Left renal cortex interstitium (tissue), 4 donors: ENCODE data around the gene MTFR1L. TPM values are rescaled to one million over a fixed set of nuclear protein-coding genes. Genes with fewer than 3 reads are reported as not detected.

Source experiments
- DNase-seq, 4 donors: peaks; one replicate each; pipeline ENCODE4 v3.0.0-alpha.2; 2013; ENCODE audit warnings: low read depth in 4 of 4, low spot score in 2 of 4, missing footprints in 1 of 4
- polyA plus RNA-seq, 4 donors: library from polyadenylated mRNA; unstranded; fragments of 120-200 nt; gene quantifications; one replicate each; pipeline ENCODE4 v1.2.1, GENCODE V29; 2013; ENCODE audit not compliant: insufficient read length in 4 of 4

MTFR1L gene
- polyA plus RNA-seq, 4 donors: 80.8 to 112 (median 101) TPM

DNA sequence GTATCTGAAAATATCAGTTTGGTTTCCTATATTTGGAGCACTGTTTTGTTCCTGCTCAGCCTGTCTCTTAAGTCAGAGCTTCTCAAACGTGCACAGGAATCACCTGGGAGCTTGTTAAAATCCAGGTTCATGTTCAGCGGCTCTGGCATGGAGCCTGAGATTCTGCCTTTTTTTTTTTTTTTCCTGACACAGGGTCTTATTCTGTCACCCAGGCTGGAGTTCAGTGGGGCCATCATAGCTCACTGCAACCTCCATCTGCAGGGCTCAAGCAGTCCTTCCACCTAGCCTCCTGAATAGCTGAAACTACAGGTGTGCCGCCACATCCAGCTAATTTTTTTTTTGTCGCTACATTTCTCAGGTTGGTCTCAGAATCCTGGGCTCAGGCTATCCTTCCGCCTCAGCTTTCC, 32.0 kb upstream of the MTFR1L start:
- no peak for DNase-seq

DNA sequence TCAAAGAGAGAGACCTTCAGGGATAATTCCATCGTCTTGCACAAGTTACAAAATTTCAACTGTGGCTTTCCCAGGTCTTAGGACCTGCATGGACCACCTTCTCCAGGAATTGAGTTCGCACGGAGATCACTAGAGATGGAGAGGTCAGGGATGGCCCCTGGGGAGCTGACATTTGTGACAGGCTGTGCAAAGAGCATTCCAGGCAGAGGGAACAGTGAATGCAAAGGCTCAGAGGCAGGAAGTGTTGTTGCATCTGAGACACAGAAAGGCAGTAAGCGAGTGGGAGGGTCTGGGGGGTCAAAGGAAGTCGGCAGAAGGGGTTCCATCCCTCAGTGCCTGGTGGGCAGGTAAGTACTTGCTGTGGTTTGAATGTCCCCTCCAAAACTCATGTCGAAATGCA, 29.3 kb upstream of the MTFR1L start:
- DNase-seq: no peak

DNA sequence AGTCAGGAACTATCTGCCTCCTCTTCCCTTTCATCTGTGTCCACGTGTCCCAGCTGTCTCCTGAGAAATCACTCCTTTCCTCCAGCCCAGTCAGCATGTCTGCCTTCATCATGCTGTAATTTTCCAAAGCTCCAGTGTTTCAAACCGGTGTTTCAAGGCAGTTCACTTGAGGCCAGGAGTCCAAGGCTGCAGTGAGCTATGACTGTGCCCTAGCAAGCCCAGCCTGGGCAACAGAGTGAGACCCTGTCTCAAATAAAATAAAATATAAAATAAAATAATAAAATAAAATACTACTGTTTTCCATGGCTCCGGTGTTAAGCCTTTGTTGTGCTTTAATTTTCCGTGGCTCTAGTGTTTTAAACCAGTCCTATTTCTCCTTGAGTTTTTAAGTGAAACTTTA, 27.6 kb upstream of the MTFR1L start:
- DNase-seq: no peak

DNA sequence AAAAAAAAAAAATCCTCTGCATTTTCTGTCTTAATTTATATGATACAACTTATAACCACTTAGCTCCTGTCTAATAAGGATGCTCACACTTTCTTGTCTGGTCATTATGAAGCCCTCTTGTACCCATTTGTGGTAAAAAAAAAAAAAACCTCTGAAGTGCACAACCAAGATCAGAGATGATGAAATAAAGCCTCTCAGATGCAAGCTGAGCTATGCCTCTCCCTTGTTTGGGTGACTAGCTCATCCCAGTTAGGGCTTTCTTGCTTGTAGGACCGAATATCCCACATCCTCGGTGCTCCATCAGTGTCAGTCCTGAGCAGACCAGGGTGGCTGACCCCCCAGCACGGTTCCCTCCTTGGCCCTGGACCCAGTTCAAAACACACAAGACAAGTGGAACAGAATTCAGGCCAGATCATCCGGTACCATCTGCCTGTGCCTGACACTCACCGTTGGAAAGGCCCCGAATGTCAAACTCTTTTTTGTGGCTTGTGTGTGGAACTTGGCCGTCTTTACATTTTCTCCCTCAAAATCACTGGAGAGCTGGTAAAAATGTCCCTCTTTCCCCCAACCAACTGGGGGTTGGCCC, 26.1 kb upstream of the MTFR1L start:
- no peak for DNase-seq

DNA sequence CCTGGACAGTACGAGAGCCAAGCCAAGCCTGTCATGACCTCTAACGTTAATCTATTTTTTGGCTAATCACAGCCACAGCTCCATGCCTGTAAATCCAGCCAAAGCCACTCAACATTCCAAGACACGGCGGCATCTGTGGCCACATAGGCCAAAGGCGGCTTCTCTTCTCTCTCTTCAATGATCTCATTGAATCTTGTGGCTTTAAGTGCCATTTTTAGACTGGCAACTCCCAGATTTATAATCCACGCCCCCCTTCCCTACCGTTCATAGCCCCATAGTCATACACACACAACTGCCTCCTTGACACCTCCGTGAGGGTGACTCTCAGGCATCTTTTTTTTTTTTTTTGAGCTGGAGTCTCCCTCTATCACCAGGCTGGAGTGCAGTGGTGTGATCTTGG, 25.4 kb upstream of the MTFR1L start:
- no peak for DNase-seq

DNA sequence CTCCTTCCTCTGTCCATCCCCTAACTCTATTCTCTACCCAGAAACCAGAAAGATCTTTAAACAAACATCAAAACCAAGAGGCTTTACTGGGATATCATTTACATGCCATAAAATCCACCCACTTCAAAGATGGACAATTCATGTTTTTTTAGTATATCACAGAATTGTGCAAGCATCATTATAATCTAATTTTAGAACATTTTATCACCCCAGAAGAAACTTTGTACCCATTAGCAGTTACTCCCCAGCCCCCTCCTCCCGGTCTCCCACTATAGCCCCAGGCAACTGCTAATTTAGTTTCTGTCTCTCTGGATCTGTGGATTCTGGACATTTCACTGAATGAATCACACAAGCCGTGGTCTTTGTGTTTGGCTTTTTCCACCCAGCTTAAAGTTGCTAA, 24.5 kb upstream of the MTFR1L start:
- DNase-seq: no peak

DNA sequence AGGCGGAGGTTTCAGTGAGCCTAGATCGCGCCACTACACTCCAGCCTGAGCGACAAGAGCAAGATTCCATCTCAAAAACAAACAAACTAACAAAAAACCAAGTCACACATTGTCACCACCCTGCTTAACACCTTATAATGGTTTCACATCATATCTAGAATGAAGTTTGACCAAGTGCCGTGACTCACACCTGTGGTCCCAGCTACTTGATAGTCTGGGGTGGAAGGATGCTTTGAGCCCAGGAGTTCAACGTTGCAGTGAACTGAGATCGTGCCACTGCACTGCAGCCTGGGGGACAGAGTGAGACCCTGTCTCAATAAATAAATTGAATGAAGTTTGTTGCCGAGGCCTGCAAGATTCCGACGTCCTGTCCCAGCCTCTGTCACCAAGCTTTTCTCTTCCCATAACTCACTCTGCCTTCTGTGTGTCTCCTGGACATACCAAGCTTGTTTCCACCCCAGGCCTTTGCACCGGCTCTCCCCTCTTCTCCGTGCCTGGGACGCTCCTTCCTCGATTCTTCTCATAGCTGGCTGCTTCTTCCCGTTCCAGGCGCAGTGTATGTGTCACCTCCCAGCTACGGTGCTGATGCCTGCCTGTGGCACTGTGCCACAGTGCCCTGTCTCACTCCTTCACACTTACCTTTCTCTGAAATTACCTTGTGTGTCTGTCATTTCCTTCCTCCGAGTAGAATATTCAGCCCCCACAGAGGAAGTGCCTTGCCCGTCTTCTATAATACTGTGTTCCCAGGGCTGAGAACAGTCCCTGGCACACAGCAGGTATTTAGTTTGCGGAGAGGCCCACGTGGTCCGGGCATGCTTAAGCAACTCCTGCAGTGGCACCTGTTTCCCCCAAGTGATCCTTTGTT, 23.6 kb upstream of the MTFR1L start:
- DNase-seq: no peak

DNA sequence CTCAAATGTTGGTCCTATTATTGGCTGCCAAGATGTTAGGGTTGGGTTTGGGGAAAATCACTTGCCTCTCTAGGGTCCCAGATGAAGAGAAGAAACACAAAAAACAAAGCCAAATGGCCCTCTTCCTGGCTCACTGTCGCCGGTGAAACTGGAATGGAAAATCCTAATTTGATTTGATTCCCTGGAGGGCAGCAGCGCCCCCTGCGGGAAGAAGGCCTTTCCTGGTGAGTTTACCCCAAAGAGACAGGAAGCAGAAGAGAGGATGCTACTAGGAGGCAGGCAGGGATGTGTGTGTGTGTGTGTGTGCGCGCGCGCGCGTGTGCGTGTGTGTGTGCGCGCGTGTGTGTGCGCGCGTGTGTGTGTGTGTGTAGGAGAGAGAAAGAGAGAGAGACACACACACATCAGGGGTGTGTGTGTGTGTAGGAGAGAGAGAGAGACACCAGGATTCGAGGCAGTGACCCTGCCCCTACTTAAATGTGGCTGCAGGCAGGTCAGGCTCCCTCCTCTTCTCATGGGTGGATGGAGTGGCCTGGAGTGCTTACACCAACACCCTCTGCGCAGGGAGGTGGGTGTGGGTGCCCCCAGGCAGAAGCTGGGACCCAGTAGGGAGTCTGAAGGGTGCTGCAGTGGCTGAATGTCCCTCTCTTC, 22.8 kb upstream of the MTFR1L start:
- peak in 1 of 4 donors; percentile 78 for DNase-seq

DNA sequence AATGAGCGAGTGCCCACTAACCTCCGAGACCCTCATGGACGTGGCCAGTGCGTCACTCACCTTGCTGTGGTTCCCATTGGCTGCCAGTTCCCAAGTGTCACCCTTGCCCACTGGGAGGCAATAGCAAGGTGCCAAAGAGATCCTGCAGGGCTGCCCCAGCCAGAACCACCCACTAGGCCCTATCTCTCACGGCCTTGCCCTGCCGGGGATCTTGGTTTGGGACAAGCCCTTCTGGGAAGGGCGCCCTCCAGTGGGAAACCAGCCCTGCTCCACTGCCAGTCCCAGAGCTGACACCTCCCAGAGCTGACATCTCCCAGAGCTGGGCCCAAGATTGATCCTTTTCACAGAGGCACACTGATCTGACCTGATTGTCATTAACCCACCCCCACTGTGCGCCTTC, 21.8 kb upstream of the MTFR1L start:
- DNase-seq: no peak

DNA sequence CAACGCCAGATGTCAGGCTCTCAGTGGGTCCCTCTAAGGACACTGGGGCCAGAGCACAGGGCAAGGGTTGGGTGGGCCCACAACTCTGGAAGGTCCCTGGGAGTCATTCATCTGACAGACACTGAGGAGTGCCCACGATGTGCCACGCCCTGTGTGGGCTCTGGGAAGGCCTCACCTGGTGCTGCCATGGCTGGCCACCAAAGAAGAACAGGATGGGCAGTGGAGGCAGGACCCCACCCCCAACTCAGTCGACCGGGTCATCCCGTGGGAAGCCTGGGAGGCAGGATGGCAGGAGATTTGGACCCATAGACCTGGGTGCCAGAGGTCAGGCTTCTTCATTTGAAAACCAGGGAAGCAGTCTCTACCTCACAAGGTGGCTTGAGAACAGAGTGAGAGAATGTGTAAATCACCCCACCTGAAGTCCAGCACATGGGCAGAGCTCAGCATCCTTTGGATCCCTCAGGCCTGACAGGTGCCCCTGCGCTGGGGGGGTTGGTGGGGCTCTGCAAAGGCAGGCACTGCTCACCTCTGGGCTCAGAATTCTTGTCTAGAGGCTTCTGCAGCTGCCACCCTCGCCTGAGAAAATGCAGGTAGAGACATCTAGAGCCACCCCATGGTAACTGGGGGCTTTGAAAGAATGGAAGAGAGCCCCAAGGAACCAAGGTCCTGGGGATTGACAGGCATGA, 20.9 kb upstream of the MTFR1L start:
- DNase-seq: no peak

DNA sequence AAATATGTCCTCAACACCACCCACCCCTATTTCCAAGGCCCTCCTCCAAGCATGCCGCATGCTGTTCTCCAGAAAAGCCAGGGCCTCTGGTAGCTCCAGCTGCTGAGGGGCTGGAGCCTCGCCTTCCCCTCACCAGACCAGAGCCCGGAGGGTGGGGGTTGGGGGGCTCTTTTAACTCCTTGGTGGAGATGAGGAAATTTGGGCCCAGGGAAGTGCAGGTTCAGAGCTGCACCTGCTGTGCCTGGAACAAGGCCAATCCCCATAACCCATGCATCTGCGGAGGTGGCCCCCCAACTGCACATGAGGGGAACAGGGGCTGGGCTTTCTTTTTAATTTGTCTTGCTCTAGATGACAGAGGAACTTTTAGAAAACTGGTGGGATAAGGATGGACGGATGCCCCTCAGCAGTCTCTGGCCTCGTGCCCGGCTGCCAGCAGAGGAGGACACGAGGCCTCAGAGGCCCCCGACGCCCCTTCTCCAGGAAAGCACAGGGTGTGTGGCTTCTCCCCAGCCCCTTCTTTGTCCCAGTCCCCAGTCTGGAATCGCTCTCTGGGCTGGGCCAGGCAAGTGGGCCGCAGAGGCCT, 20.3 kb upstream of the MTFR1L start:
- no peak for DNase-seq

DNA sequence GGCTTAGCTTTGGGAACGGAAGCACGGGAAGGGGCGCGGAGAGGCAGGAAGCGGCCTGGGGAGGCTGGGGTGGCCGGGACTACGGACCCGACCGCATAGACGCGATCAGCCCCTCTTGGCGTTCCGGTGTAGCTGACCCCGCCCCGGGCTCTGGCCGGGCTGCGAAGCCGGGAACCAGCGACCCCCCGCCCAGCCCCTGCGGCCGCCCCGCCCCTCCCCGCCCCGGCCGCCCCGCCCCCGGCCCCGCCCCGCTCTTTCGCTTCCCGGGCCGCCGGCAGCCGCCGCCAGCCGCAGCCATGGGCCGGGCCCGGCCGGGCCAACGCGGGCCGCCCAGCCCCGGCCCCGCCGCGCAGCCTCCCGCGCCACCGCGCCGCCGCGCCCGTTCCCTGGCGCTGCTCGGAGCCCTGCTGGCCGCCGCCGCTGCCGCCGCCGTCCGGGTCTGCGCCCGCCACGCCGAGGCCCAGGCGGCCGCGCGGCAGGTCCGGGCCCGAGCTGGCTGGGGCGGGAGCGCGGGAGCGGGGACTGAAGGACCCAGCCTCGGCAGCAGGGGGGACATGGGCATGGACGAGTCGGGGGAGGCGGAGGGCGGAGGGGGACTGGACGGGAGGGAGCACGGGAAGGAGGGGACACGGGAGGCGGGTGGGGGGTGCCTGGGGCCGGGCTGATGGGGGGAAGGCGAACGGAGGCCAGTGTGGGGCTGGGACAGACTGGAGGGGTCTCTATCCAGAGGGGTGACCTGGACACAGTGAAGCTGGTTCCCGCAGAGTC, 19.6 kb upstream of the MTFR1L start, which contains the start of gene SELENON:
TSS of gene SELENON (plus strand) at position 259 of the 768 bp plus-strand sequence. CDS start at position 297, 38 bp downstream.
- DNase-seq: peak in 1 of 4 donors; percentile 43

DNA sequence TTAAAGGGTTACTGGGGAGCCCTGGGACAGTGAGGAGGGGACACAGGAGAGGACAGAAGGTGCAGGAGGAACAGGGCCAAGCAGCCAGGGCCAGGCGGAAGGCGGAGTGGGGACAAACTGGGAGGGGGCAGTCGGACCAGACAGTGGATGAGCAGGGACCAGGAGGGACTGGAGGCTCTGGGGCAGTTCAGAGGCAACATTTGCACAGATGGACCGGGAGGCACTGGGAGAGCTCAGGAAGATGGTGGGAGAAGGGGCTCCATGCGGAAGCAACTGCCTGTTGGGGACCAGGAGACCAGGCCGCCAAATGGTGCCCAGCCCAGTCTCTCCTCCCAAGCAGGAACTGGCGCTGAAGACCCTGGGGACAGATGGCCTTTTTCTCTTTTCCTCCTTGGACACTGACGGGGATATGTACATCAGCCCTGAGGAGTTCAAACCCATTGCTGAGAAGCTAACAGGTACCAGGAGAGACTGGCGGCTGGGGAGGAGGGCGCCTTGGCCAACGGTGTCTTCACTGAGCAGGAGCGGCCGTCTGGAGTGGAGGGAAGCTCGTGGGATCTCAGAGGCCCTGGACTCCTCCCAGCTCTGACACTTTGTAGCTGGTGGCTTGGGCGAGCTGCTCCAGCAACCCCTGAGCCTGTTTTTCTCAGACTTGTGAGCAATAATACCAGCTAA, 18.9 kb upstream of the MTFR1L start:
- DNase-seq: no peak

DNA sequence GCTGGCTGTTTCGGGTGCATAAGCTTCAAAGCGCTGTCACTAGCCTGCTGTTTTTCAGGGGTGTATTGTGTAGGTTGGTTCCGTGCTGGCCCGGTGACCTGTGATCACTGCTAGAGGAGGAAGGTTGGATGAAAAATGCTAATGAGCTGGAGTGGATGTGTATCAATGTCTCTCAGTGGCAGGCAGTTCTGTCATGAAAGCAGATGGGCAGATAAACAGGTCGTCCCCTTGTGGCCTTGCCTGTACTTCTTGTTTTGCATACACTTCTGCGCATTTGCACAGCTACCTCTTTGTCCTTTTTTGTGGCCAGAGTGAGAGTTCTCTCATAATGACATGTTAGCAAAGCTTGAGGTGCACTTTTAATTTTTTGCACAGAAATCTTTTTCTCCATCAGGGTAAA, 16.8 kb upstream of the MTFR1L start:
- no peak for DNase-seq

DNA sequence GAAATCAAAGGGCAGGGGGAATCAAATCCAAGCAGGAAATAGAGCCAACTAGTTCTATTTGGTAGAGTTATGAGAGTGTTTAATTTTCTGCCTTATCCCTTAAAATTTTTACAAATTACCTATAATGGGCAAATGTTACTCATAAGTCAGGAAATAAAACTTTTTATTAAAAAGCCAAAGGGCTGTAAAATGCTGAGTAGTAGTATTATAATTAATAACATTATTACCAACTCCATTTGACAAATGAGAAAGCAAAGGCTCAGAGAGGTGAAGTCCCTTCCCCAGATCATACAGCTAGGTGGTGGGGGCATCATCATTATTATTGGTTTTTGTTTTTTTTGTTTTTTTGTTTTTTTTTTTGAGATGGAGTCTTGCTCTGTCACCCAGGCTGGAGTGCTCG, 16.4 kb upstream of the MTFR1L start:
- DNase-seq: no peak

DNA sequence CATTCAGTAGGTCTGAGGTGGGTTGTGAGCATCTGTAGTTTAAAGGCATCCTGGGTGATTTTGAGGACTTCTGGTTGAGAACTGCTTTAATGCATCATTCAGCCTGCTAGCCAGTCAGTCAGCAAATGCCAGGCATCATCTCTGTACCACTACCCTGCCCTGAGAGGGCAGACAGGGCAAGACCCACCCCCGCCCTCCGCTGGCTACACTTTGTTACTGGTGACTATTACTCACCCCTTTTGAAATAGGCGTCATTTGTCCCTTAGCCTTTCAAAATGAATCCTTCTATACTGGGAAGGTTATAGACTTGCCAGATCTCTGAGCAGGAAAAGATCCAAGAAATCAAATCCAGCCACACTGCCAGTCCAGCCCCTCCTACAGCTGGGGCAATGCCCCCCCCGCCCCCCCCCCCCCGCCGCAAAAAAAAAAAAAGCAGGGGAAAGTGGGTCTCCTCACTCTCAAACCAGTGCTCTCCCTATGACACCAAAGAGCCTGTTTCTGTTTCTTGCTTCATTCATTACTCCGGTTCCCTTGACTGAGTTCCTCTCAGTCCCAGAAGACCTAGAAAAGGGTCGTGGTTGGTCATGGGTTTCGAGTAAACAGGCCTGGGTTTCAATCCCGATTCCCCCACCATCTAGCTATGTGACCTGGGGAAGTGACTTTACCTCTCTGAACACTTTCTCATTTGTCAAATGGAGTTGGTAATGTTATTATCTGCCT, 15.3 kb upstream of the MTFR1L start:
- DNase-seq: no peak

DNA sequence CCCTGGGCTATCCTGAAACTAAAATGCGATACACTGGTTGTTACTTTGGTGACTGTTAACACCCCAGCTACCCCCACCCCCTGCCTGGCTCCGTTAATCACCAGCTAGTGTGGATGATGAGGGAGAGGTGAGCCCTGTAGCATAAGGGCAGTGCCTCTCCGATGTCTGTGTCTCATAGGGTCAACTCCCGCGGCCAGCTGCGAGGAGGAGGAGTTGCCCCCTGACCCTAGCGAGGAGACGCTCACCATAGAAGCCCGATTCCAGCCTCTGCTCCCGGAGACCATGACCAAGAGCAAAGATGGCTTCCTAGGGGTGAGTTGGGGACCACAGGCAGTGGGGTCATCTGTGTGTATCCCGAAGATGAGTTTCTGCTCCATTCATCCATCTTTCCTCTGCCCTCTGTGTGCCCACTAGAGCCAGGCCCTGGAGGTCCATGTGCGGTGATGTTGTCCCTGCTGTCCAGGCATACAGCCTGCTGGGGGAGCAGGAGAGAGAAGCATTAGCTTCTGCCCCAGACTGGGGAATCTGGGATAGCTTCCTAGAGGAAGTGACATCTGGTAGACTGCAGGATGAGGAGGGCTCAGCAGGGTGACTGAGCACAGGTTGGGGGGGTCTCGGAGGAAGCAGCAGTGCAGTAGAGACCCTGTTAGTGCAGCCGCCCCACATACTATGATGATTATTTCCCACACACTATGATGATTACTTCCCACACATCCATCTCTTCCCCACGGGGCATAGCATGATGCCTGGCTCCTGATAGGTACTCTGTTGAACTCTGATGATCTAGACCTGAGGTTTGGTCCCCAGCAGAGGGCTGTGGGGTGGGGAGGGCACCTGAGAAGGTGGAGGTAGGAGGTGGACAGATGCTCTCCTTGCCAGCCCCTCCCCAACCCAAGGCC, 14.5 kb upstream of the MTFR1L start:
- DNase-seq: no peak

DNA sequence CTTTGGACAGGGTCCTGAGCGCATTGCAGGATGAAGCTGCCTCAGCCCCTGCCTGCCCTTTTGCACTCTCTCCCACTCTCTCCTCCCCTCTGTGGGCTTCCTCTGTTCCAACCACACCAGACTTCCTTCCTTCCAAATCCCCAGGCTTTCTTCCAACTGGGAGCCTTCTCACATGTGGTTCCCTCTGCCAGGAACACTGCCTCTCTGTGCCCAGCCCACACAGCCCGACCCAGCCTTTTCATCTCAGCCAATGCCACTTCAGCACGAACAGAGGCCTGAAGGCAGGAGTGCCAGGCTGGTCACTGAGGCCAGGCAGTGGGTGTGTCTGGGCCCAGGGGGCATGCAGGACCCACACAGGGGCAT, 13.9 kb upstream of the MTFR1L start:
- no peak for DNase-seq
